GM12873 (cell line): Measurements from ENCODE around the gene MUCL3.

Experiments used
- CTCF ChIP-seq: IDR thresholded peaks from 2 replicates; pipeline ENCODE4 v1.5.1; 2012; ENCODE audit warnings: low read depth, mild to moderate bottlenecking, moderate library complexity, low read length, control low read depth; ENCODE audit not compliant: insufficient read depth; ENCODE audit errors: missing control alignments

The MUCL3 gene

GRCh38 chr6:30979141-30979540 is 38.4 kb downstream of the MUCL3 start:
- no peak for TF ChIP-seq CTCF

- no peak for TF ChIP-seq CTCF
Measured at GRCh38 chr6:30979690-30980089, 38.9 kb downstream of the MUCL3 start.

GRCh38 chr6:30981942-30982772 is 41.4 kb downstream of the MUCL3 start:
- TF ChIP-seq CTCF: peak; percentile 43

GRCh38 chr6:30983439-30983838 is 42.7 kb downstream of the MUCL3 start, which contains the start of gene MUC21:
Gene MUC21 (plus strand): TSS chr6:30983718. CDS start chr6:30983959, 241 bp downstream.
- no peak for TF ChIP-seq CTCF

- no peak for TF ChIP-seq CTCF
Measured at GRCh38 chr6:30985490-30985889, 44.7 kb downstream of the MUCL3 start.

GRCh38 chr6:30987304-30987703 is 46.5 kb downstream of the MUCL3 start:
- no peak for TF ChIP-seq CTCF

- TF ChIP-seq CTCF: no peak
Measured at GRCh38 chr6:30988209-30988825, 47.5 kb downstream of the MUCL3 start.
